ENCODE data around the gene STBD1.
"Not testable (repeated sequence)": the region's sequence is repeated elsewhere in the genome, so short reads cannot be mapped to it uniquely, and the experiment has no call there.

Gene STBD1

GRCh38 chr4:76305971-76306881 lies at the start of gene STBD1:
Gene STBD1, plus strand, starts transcription at chr4:76306733. Its CDS starts 37 bp downstream, at chr4:76306770.
- no peak for DNase-seq (ENCODE audit: low read depth)

GRCh38 chr4:76256968-76257367 lies 49.6 kb upstream of the STBD1 start:
- no peak for DNase-seq (ENCODE audit: low read depth)

- DNase-seq (ENCODE audit: low read depth), result no peak
These were observed 48.7 kb upstream of the STBD1 start for GRCh38 chr4:76257824-76258223.

- DNase-seq (ENCODE audit: low read depth), result no peak
These were observed 46.0 kb upstream of the STBD1 start for GRCh38 chr4:76260571-76260970.

- DNase-seq (ENCODE audit: low read depth), result no peak
These were observed 40.8 kb upstream of the STBD1 start for GRCh38 chr4:76265631-76266218.

GRCh38 chr4:76266627-76267026 lies 39.9 kb upstream of the STBD1 start:
- no peak for DNase-seq (ENCODE audit: low read depth)

- DNase-seq (ENCODE audit: low read depth), result no peak
These were observed 38.7 kb upstream of the STBD1 start for GRCh38 chr4:76267811-76268210.

- no peak for DNase-seq (ENCODE audit: low read depth)
These were observed 36.0 kb upstream of the STBD1 start for GRCh38 chr4:76270244-76271175.

- no peak for DNase-seq (ENCODE audit: low read depth)
These were observed 35.3 kb upstream of the STBD1 start for GRCh38 chr4:76271248-76271647.

- no peak for DNase-seq (ENCODE audit: low read depth)
These were observed 34.5 kb upstream of the STBD1 start for GRCh38 chr4:76272073-76272472.

- DNase-seq (ENCODE audit: low read depth), result no peak
These were observed 34.0 kb upstream of the STBD1 start for GRCh38 chr4:76272582-76272981.

GRCh38 chr4:76272999-76273398 lies 33.5 kb upstream of the STBD1 start:
- DNase-seq (ENCODE audit: low read depth), result no peak

GRCh38 chr4:76275486-76276124 lies 30.9 kb upstream of the STBD1 start:
- no peak for DNase-seq (ENCODE audit: low read depth)

- DNase-seq (ENCODE audit: low read depth), result no peak
These were observed 29.7 kb upstream of the STBD1 start for GRCh38 chr4:76276813-76277212.

- no peak for DNase-seq (ENCODE audit: low read depth)
These were observed 28.9 kb upstream of the STBD1 start for GRCh38 chr4:76277667-76278066.

GRCh38 chr4:76278583-76278982 lies 27.9 kb upstream of the STBD1 start:
- DNase-seq (ENCODE audit: low read depth), result no peak

GRCh38 chr4:76279462-76279861 lies 27.1 kb upstream of the STBD1 start:
- no peak for DNase-seq (ENCODE audit: low read depth)

- no peak for DNase-seq (ENCODE audit: low read depth)
These were observed 25.8 kb upstream of the STBD1 start for GRCh38 chr4:76280488-76281441.

GRCh38 chr4:76281594-76281993 lies 24.9 kb upstream of the STBD1 start:
- DNase-seq (ENCODE audit: low read depth), result not testable (repeated sequence)

- DNase-seq (ENCODE audit: low read depth), result no peak
These were observed 23.4 kb upstream of the STBD1 start for GRCh38 chr4:76282941-76283689.
